K562 (cell line): Measurements from ENCODE around the gene FCRLA. TPM values are rescaled to one million over a fixed set of nuclear protein-coding genes. Genes with fewer than 3 reads are reported as not detected.
A peak's percentile ranks its signal among the peaks of the same experiment; 100 is the strongest.

Source experiments
- BHLHE40 ChIP-seq: IDR thresholded peaks from 2 replicates; pipeline ENCODE4 v1.6.1; 2011; ENCODE audit warnings: low read length, improper control_type of control experiment
- CHD2 ChIP-seq: IDR thresholded peaks from 2 replicates; pipeline ENCODE4 v1.6.1; 2011; ENCODE audit warnings: low read depth, low read length
- LCOR ChIP-seq: sonication (generic); formaldehyde crosslinking; IDR thresholded peaks from 2 replicates; pipeline ENCODE4 v1.8.0; 2022; ENCODE audit warnings: mild to moderate bottlenecking, missing genetic modification reagents
- PML ChIP-seq: IDR thresholded peaks from 2 replicates; pipeline ENCODE4 v1.6.1; 2012; ENCODE audit warnings: low read length, inconsistent platforms
- PPARD ChIP-seq: fragments of 250-450 bp; sonication (Bioruptor Pico); IDR thresholded peaks from 2 replicates; pipeline ENCODE4 v1.8.0; 2022; ENCODE audit warnings: inconsistent platforms, mild to moderate bottlenecking, moderate library complexity
- RBFOX2 ChIP-seq: fragments of 200-400 bp; formaldehyde crosslinking; IDR thresholded peaks from 2 replicates; pipeline ENCODE4 v1.6.1; 2017; ENCODE audit warnings: low read depth, mild to moderate bottlenecking, low read length, moderate library complexity
- ZBED1 ChIP-seq: IDR thresholded peaks from 2 replicates; pipeline ENCODE4 v1.6.1; 2014
- ZNF778 ChIP-seq: fragments of 450-650 bp; formaldehyde crosslinking; IDR thresholded peaks from 2 replicates; pipeline ENCODE4 v1.4.0; 2020; ENCODE audit warnings: mild to moderate bottlenecking, moderate library complexity
- polyA plus RNA-seq, 8 experiments: library from polyadenylated mRNA; depleted of rRNA in 4 of 8; stranded (reverse) in 5 of 8; unstranded in 3 of 8; fragments of >200 nt; fragmentation: Nextera tagmentation in 2 of 8; fragmentation: Illumina TruSeq in 1 of 8; extraction: Ambion mirVana in 2 of 8; extraction: Trizol in 1 of 8; gene quantifications; 2 replicates each; pipeline versions ENCODE4 v1.2.1 to v1.2.3, GENCODE V29; 2011 to 2014; ENCODE audit warnings: inconsistent platforms in 1 of 8, missing spikeins in 1 of 8
- total RNA-seq, 7 experiments: library from RNA; depleted of rRNA in 6 of 7; stranded (reverse); fragments of >200 nt in 6 of 7; fragmentation: Illumina TruSeq in 2 of 7; extraction: Trizol in 2 of 7; gene quantifications; 2 replicates each; pipeline versions ENCODE4 v1.2.1 to v1.2.3, GENCODE V29; 2011 to 2021; ENCODE audit warnings: low replicate concordance in 1 of 7
- TF ChIP-seq, protein P1 (sequence below): fragments of 450-650 bp; IDR thresholded peaks from 2 replicates; pipeline ENCODE4 v1.6.1; 2017; ENCODE audit warnings: antibody characterized with exemption, mild to moderate bottlenecking
- TF ChIP-seq, protein P2 (sequence below): fragments of 450-650 bp; formaldehyde crosslinking; IDR thresholded peaks from 2 replicates; pipeline ENCODE4 v1.4.0; 2020; ENCODE audit warnings: mild to moderate bottlenecking, moderate library complexity
- TF ChIP-seq, protein P3 (sequence below): fragments of 450-650 bp; IDR thresholded peaks from 2 replicates; pipeline ENCODE4 v1.6.1; 2016
- TF ChIP-seq, protein P4 (sequence below), 2 experiments: fragments of 450-650 bp; IDR thresholded peaks; 2 replicates each; pipeline ENCODE4 v1.6.1; 2016; ENCODE audit warnings: mild to moderate bottlenecking in 2 of 2, borderline replicate concordance in 1 of 2, low read depth in 1 of 2, moderate library complexity in 1 of 2

Gene FCRLA
- total and polyA plus RNA-seq, 9 of the 15 experiments (the other 6 are each of a cell fraction or from before 2014, with no cell fraction given), result 0.09 to 0.84 (median 0.44) TPM

DNA sequence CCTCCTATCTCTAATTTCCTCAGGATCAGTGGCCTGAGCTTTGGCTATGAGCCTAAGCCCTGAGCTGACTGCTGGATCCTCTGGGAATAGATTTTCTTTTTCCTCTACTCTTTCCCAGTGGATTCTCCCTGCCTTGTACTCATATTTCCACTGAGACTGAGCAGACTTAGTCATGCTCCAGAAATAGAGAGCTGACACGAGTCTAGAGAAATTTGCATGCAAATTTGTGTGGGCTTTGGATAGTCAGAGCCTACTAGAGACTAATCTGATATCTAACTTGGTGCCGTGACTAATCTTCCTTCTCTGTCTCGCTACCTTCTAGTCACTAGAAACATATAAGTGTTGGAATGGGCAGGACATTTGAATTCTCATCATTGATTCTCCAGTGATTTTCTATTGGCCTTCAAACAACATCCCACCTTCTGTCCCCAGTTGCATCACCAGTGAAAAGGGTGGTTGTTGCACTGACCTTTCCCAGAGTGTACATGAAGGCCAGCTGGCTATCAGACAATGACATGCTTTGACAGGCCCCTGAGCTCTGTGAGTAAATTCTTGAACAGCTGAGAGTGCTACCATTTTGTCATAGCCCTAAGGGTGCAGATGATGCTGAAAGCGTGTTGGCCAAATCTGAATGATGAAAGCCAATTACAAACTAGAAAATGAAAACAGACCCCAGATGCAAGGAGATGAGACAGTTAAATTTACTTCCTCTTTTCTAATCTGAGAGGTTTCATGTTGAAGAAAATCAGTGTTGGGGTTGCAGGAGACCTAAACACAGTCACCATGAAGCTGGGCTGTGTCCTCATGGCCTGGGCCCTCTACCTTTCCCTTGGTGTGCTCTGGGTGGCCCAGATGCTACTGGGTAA lies at the start of gene FCRLA (continued):
- TF ChIP-seq BHLHE40 (0 out of 2 replicates have a peak, but pooled peaks have one; percentile 21), CHD2 (no peak), ZBED1 (no peak), ZNF778 (CRISPR knock-in tag) (no peak), PML (peak; percentile 72; the same call in 1 of the 2 replicates), PPARD (CRISPR knock-in tag) (no peak), RBFOX2 (0 out of 2 replicates have a peak, but pooled peaks have one; percentile 14), LCOR (CRISPR knock-in tag) (peak; percentile 35; the same call in 1 of the 2 replicates)
- TF ChIP-seq, protein P1, sequence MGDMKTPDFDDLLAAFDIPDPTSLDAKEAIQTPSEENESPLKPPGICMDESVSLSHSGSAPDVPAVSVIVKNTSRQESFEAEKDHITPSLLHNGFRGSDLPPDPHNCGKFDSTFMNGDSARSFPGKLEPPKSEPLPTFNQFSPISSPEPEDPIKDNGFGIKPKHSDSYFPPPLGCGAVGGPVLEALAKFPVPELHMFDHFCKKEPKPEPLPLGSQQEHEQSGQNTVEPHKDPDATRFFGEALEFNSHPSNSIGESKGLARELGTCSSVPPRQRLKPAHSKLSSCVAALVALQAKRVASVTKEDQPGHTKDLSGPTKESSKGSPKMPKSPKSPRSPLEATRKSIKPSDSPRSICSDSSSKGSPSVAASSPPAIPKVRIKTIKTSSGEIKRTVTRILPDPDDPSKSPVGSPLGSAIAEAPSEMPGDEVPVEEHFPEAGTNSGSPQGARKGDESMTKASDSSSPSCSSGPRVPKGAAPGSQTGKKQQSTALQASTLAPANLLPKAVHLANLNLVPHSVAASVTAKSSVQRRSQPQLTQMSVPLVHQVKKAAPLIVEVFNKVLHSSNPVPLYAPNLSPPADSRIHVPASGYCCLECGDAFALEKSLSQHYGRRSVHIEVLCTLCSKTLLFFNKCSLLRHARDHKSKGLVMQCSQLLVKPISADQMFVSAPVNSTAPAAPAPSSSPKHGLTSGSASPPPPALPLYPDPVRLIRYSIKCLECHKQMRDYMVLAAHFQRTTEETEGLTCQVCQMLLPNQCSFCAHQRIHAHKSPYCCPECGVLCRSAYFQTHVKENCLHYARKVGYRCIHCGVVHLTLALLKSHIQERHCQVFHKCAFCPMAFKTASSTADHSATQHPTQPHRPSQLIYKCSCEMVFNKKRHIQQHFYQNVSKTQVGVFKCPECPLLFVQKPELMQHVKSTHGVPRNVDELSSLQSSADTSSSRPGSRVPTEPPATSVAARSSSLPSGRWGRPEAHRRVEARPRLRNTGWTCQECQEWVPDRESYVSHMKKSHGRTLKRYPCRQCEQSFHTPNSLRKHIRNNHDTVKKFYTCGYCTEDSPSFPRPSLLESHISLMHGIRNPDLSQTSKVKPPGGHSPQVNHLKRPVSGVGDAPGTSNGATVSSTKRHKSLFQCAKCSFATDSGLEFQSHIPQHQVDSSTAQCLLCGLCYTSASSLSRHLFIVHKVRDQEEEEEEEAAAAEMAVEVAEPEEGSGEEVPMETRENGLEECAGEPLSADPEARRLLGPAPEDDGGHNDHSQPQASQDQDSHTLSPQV, result peak; percentile 16; the same call in 1 of the 2 replicates
- TF ChIP-seq, protein P2, sequence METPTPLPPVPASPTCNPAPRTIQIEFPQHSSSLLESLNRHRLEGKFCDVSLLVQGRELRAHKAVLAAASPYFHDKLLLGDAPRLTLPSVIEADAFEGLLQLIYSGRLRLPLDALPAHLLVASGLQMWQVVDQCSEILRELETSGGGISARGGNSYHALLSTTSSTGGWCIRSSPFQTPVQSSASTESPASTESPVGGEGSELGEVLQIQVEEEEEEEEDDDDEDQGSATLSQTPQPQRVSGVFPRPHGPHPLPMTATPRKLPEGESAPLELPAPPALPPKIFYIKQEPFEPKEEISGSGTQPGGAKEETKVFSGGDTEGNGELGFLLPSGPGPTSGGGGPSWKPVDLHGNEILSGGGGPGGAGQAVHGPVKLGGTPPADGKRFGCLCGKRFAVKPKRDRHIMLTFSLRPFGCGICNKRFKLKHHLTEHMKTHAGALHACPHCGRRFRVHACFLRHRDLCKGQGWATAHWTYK (CRISPR knock-in tag), result no peak
- TF ChIP-seq, protein P3, sequence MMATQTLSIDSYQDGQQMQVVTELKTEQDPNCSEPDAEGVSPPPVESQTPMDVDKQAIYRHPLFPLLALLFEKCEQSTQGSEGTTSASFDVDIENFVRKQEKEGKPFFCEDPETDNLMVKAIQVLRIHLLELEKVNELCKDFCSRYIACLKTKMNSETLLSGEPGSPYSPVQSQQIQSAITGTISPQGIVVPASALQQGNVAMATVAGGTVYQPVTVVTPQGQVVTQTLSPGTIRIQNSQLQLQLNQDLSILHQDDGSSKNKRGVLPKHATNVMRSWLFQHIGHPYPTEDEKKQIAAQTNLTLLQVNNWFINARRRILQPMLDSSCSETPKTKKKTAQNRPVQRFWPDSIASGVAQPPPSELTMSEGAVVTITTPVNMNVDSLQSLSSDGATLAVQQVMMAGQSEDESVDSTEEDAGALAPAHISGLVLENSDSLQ, result peak; percentile 80
- TF ChIP-seq, protein P4, sequence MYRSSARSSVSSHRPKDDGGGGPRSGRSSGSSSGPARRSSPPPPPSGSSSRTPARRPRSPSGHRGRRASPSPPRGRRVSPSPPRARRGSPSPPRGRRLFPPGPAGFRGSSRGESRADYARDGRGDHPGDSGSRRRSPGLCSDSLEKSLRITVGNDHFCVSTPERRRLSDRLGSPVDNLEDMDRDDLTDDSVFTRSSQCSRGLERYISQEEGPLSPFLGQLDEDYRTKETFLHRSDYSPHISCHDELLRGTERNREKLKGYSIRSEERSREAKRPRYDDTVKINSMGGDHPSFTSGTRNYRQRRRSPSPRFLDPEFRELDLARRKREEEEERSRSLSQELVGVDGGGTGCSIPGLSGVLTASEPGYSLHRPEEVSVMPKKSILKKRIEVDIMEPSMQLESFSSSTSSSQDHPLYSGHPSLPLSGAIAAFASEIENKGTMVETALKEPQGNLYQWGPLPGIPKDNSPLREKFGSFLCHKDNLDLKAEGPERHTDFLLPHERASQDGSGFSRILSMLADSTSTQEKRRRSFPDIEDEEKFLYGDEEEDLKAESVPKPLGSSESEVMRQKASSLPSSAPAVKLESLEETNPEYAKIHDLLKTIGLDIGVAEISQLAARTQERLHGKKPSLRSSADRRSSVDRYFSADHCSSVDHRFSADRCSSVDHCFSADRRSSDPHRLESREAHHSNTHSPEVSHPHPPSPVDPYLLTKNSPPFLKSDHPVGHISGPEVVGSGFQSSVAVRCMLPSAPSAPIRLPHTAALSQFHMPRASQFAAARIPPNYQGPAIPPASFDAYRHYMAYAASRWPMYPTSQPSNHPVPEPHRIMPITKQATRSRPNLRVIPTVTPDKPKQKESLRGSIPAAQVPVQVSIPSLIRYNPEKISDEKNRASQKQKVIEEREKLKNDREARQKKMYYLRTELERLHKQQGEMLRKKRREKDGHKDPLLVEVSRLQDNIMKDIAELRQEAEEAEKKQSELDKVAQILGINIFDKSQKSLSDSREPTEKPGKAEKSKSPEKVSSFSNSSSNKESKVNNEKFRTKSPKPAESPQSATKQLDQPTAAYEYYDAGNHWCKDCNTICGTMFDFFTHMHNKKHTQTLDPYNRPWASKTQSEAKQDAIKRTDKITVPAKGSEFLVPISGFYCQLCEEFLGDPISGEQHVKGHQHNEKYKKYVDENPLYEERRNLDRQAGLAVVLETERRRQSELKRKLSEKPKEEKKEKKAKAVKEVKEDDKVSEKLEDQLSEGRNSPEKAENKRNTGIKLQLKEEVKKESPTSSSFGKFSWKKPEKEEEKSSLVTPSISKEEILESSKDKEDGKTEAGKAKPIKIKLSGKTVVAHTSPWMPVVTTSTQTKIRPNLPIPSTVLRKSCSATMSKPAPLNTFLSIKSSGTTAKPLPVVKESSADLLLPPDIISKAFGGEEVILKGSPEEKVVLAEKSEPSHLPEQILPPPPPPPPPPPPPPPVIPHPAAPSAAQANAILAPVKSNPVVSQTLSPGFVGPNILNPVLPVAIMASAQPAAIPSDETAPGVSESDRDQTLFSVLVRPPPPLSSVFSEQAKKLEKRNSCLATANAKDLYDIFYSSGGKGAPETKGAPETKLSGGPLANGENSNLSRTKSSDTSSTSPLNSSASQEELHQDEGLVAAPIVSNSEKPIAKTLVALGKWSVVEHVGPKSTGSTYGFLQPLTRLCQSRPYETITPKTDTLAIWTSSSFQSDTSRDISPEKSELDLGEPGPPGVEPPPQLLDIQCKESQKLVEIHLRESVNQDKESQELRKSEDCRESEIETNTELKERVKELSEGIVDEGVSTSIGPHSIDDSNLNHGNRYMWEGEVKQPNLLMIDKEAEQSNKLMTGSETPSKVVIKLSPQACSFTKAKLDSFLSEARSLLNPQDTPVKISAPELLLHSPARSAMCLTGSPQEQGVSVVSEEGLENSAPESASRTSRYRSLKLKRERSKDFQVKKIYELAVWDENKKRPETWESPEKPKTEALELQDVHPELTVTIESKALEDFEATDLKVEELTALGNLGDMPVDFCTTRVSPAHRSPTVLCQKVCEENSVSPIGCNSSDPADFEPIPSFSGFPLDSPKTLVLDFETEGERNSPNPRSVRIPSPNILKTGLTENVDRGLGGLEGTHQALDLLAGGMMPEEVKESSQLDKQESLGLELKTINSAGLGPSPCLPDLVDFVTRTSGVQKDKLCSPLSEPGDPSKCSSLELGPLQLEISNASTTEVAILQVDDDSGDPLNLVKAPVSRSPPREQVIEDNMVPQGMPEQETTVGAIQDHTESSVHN (IDR thresholded peaks at IDR 0.05; ENCODE audit: borderline replicate concordance in 1 of 2, low read depth in 1 of 2), result peak in 1 of 2 experiments; percentile 85; a peak in 2 of 4 replicates
